ENCODE data around the gene IFT122. TPM values are rescaled to one million over a fixed set of nuclear protein-coding genes. Genes with fewer than 3 reads are reported as not detected.

Gene IFT122
- total and polyA plus RNA-seq, 2 donors (not counting 3 experiments of a cell fraction or from before 2014, with no cell fraction given), result 38.4 to 41.7 TPM

GRCh38 chr3:129553171-129553570, 113.1 kb downstream of the IFT122 start:
- Histone ChIP-seq H3K9me3 (replicated peaks; ENCODE audit: control insufficient read depth, insufficient read depth, low read length) (no peaks in the 10 kb centered on the region), H3K36me3 (ENCODE audit: control insufficient read depth in 2 of 2, extremely low read depth in 1 of 2, insufficient read depth in 2 of 2, low read length in 2 of 2) (peaks cover 10 to 23% of the 10 kb centered on the region in 2 experiments), H2AFZ (ENCODE audit: low read depth, low read length) (no peak overlapping the region), H4K20me1 (replicated peaks; ENCODE audit: control insufficient read depth, extremely low read depth, insufficient read depth, low read length) (no peaks in the 10 kb centered on the region), H3K9ac (replicated peaks; ENCODE audit: extremely low read depth, insufficient read depth, low read length) (no peak overlapping the region), H3K27me3 (ENCODE audit: control insufficient read depth in 2 of 2, insufficient read depth in 2 of 2, low read length in 2 of 2) (no peaks in the 10 kb centered on the region), H3K79me2 (ENCODE audit: control insufficient read depth, insufficient read depth, low read length) (no peaks in the 10 kb centered on the region), H3K4me2 (ENCODE audit: insufficient read depth, low read length) (no peak overlapping the region), H3K9me1 (replicated peaks; ENCODE audit: control insufficient read depth, extremely low read depth, insufficient read depth, low read length) (no peaks in the 10 kb centered on the region), H3K4me3 (replicated peaks in 1 of 3; ENCODE audit: insufficient read depth in 1 of 3, low read depth in 1 of 3, low read length in 3 of 3) (no peak overlapping the region), H3K27ac (ENCODE audit: insufficient read depth, low read depth, low read length) (no peak overlapping the region), H3K4me1 (ENCODE audit: control insufficient read depth, extremely low read depth, insufficient read depth, low read length) (peaks cover 3% of the 10 kb centered on the region)
- BruUV-seq (replicated peaks), result no TSS peak
- peak; percentile 32 for TF ChIP-seq POLR2AphosphoS5 (IDR thresholded peaks at IDR 0.05; ENCODE audit: insufficient read depth, low read depth, low read length)
- no peak for TF ChIP-seq JUN (IDR thresholded peaks at IDR 0.05; ENCODE audit: borderline replicate concordance, insufficient read depth, insufficient read length, low read depth)
- no peak for TF ChIP-seq FOS (IDR thresholded peaks at IDR 0.05; ENCODE audit: borderline replicate concordance, insufficient read depth, low read length)
- no peak for TF ChIP-seq MYC (IDR thresholded peaks at IDR 0.05; ENCODE audit: low read depth, low read length)
- TF ChIP-seq CTCF (IDR thresholded peaks at IDR 0.05; ENCODE audit: extremely low read depth in 1 of 2, insufficient read depth in 1 of 2, low read depth in 1 of 2, low read length in 2 of 2), result no peak
- TF ChIP-seq POLR2A (IDR thresholded peaks at IDR 0.05; ENCODE audit: low read depth, low read length), result peak; percentile 51
- CTCF ChIA-PET, result interaction anchor here (0.6 to 5.6 kb wide), 4 partner anchors 9 to 102 kb away, joined by 3 to 49 read pairs (median 4); no protein-coding TSS in a partner anchor
- intact Hi-C loops (cut with micrococcal nuclease), result no loop called here
- dilution Hi-C loops (cut with MboI; ENCODE audit: extremely low pct_ligation_motif_present, low sequenced_read_pairs), result no loop called here
- FAIRE-seq (no peak), DNase-seq (ENCODE audit: low read depth, low spot score) (no peak)
- POLR2A ChIA-PET, result no interaction called here

DNA sequence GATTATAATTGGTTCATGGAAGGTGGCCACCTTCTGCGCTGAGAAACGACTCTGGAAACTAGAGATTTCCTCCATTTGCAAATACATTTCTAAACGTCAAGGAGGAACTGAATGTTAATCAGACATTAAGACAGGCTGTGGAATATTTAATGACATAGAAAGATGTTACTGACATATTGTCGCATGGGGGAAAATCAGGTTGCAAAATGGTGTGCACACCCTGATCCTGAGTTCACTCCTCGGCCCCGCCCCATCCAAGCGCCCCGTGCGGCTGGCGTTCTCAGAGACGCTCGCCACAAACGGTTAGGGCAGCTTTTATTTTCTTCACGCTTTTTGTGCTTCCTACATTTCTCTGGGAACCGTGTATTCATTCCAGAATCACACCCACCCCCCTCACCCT, 113.7 kb downstream of the IFT122 start:
- Histone ChIP-seq H3K27ac (ENCODE audit: insufficient read depth, low read depth, low read length) (no peak overlapping the region), H3K9me1 (replicated peaks; ENCODE audit: control insufficient read depth, extremely low read depth, insufficient read depth, low read length) (no peaks in the 10 kb centered on the region), H3K4me2 (ENCODE audit: insufficient read depth, low read length) (no peak overlapping the region), H3K36me3 (ENCODE audit: control insufficient read depth in 2 of 2, extremely low read depth in 1 of 2, insufficient read depth in 2 of 2, low read length in 2 of 2) (peaks cover 10 to 27% of the 10 kb centered on the region in 2 experiments), H3K9me3 (replicated peaks; ENCODE audit: control insufficient read depth, insufficient read depth, low read length) (no peaks in the 10 kb centered on the region), H3K27me3 (ENCODE audit: control insufficient read depth in 2 of 2, insufficient read depth in 2 of 2, low read length in 2 of 2) (no peaks in the 10 kb centered on the region), H4K20me1 (replicated peaks; ENCODE audit: control insufficient read depth, extremely low read depth, insufficient read depth, low read length) (no peaks in the 10 kb centered on the region), H3K79me2 (ENCODE audit: control insufficient read depth, insufficient read depth, low read length) (no peaks in the 10 kb centered on the region), H2AFZ (ENCODE audit: low read depth, low read length) (no peak overlapping the region), H3K4me1 (ENCODE audit: control insufficient read depth, extremely low read depth, insufficient read depth, low read length) (peaks cover 9% of the 10 kb centered on the region), H3K9ac (replicated peaks; ENCODE audit: extremely low read depth, insufficient read depth, low read length) (no peak overlapping the region), H3K4me3 (replicated peaks in 1 of 3; ENCODE audit: insufficient read depth in 1 of 3, low read depth in 1 of 3, low read length in 3 of 3) (no peak overlapping the region)
- intact Hi-C loops (cut with micrococcal nuclease), result no loop called here
- CTCF ChIA-PET, result interaction anchor here (1.0 to 5.6 kb wide), 3 partner anchors 10 to 63 kb away, joined by 3 to 49 read pairs (median 3); no protein-coding TSS in a partner anchor
- DNase-seq (ENCODE audit: low read depth, low spot score) (no peak), FAIRE-seq (no peak)
- BruUV-seq (replicated peaks), result no TSS peak
- dilution Hi-C loops (cut with MboI; ENCODE audit: extremely low pct_ligation_motif_present, low sequenced_read_pairs), result no loop called here
- TF ChIP-seq FOS (IDR thresholded peaks at IDR 0.05; ENCODE audit: borderline replicate concordance, insufficient read depth, low read length) (no peak), POLR2AphosphoS5 (IDR thresholded peaks at IDR 0.05; ENCODE audit: insufficient read depth, low read depth, low read length) (no peak), MYC (IDR thresholded peaks at IDR 0.05; ENCODE audit: low read depth, low read length) (no peak), CTCF (IDR thresholded peaks at IDR 0.05; ENCODE audit: extremely low read depth in 1 of 2, insufficient read depth in 1 of 2, low read depth in 1 of 2, low read length in 2 of 2) (no peak), JUN (IDR thresholded peaks at IDR 0.05; ENCODE audit: borderline replicate concordance, insufficient read depth, insufficient read length, low read depth) (no peak), GATA2 (IDR thresholded peaks at IDR 0.05; ENCODE audit: insufficient read depth, insufficient read length, low read depth, low read length) (no peak), POLR2A (IDR thresholded peaks at IDR 0.05; ENCODE audit: low read depth, low read length) (no peak), EZH2 (IDR thresholded peaks at IDR 0.05; ENCODE audit: borderline replicate concordance, low read depth, low read length, severe bottlenecking) (no peak)
- TF ChIP-seq, protein P1, sequence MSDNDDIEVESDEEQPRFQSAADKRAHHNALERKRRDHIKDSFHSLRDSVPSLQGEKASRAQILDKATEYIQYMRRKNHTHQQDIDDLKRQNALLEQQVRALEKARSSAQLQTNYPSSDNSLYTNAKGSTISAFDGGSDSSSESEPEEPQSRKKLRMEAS (IDR thresholded peaks at IDR 0.05; ENCODE audit: insufficient read depth, insufficient read length), result no peak
- POLR2A ChIA-PET, result no interaction called here

Data from endothelial cell of umbilical vein (primary cell).